ENCODE data around the gene RBMS3.
"Not testable (repeated sequence)": the region's sequence is repeated elsewhere in the genome, so short reads cannot be mapped to it uniquely, and the experiment has no call there.

RBMS3 gene

GRCh38 chr3:30044515-30044914 is 763.6 kb downstream of the RBMS3 start:
- FAIRE-seq = no peak

- no peak for FAIRE-seq
Observed at GRCh38 chr3:30048431-30048830, 767.6 kb downstream of the RBMS3 start.

GRCh38 chr3:30050116-30050515 is 769.2 kb downstream of the RBMS3 start:
- not testable (repeated sequence) for FAIRE-seq

GRCh38 chr3:30059240-30059639 is 778.4 kb downstream of the RBMS3 start:
- FAIRE-seq = no peak
